GM12878 (cell line): ENCODE data around the gene SRSF7. TPM values are rescaled to one million over a fixed set of nuclear protein-coding genes. Genes with fewer than 3 reads are reported as not detected.

ENCODE experiments used
- ATAC-seq: fragments of 200-7000 bp; cut with Tn5 transposase; 3 replicates; pipeline ENCODE4 v1.9.1; 2020; ENCODE audit warnings: mild to moderate bottlenecking, moderate library complexity
- BruUV-seq: library from RNA; stranded (reverse); fragments of 400-500 nt; replicated peaks from 2 replicates; lab custom pipeline; 2021; lab: Mats Ljungman, UMichigan
- CTCF ChIA-PET: fragments of 300-600 bp; sonication (Branson Sonifier 250); formaldehyde crosslinking; extraction: SDS; loops from one replicate; lab custom pipeline; 2021; ENCODE audit warnings: inconsistent platforms; lab: Yijun Ruan, JAX
- POLR2A ChIA-PET: fragments of 350-600 bp; formaldehyde crosslinking; extraction: SDS; loops from one replicate; lab custom pipeline; 2021; ENCODE audit warnings: inconsistent platforms; lab: Charles Lee
- RAD21 ChIA-PET: fragments of 300-600 bp; sonication (Branson Sonifier 250); formaldehyde crosslinking; loops from one replicate; lab custom pipeline; 2023; ENCODE audit warnings: antibody characterized with exemption; ENCODE audit not compliant: unreplicated experiment; lab: Charles Lee
- SMC1A ChIA-PET: fragments of 300-600 bp; sonication (Branson Sonifier 250); formaldehyde crosslinking; loops from one replicate; lab custom pipeline; 2023; ENCODE audit not compliant: unreplicated experiment, uncharacterized antibody; lab: Charles Lee
- DNase-seq: peaks from one replicate; pipeline ENCODE4 v3.0.0-alpha.2; 2011; ENCODE audit warnings: low read depth, low spot score
- FAIRE-seq: peaks from 3 replicates; lab custom pipeline; 2011; peaks lifted over from hg19 to GRCh38; lab: Jason Lieb, UNC
- H2AFZ ChIP-seq: 2 replicates; pipeline ENCODE4 v1.6.0; 2011; ENCODE audit warnings: low read depth, low read length, control low read depth; ENCODE audit not compliant: control insufficient read depth
- H3K27ac ChIP-seq: 2 replicates; pipeline ENCODE4 v1.5.1; 2011; ENCODE audit warnings: control low read depth; ENCODE audit not compliant: control insufficient read depth, insufficient read depth
- H3K27me3 ChIP-seq, 2 experiments: replicated peaks in 1 of 2; 2 replicates each; pipeline versions ENCODE4 v1.6.0 to v1.6.1; 2011; ENCODE audit warnings: low read length in 1 of 2; ENCODE audit not compliant: control insufficient read depth in 2 of 2, insufficient read depth in 2 of 2
- H3K36me3 ChIP-seq, 2 experiments: 2 replicates each; pipeline ENCODE4 v1.5.1; 2011; ENCODE audit warnings: low read length in 1 of 2; ENCODE audit not compliant: control insufficient read depth in 2 of 2, insufficient read depth in 2 of 2
- H3K4me1 ChIP-seq: 2 replicates; pipeline ENCODE4 v1.6.1; 2011; ENCODE audit warnings: mild to moderate bottlenecking, low read length, moderate library complexity, mixed read lengths; ENCODE audit not compliant: control insufficient read depth, insufficient read depth
- H3K4me2 ChIP-seq: 2 replicates; pipeline ENCODE4 v1.6.0; 2011; ENCODE audit warnings: control low read depth; ENCODE audit not compliant: control insufficient read depth, insufficient read depth
- H3K4me3 ChIP-seq: fragments of 200-600 bp; sonication (generic); 2 replicates; pipeline ENCODE4 v1.5.1; 2016
- H3K79me2 ChIP-seq: 2 replicates; pipeline ENCODE4 v1.6.0; 2011; ENCODE audit warnings: low read length; ENCODE audit not compliant: control insufficient read depth, insufficient read depth
- H3K9ac ChIP-seq: 2 replicates; pipeline ENCODE4 v1.8.0; 2011; ENCODE audit warnings: low read length, control low read depth, mixed read lengths; ENCODE audit not compliant: control insufficient read depth, insufficient read depth
- H3K9me3 ChIP-seq: replicated peaks from 3 replicates; pipeline ENCODE4 v1.5.1; 2011; ENCODE audit warnings: mild to moderate bottlenecking, low read length; ENCODE audit not compliant: control insufficient read depth, insufficient read depth
- H4K20me1 ChIP-seq: 2 replicates; pipeline ENCODE4 v1.6.0; 2011; ENCODE audit not compliant: control insufficient read depth, insufficient read depth
- CREM ChIP-seq: IDR thresholded peaks from 2 replicates; pipeline ENCODE4 v1.6.1; 2014; ENCODE audit warnings: antibody characterized with exemption, low read depth
- FOXK2 ChIP-seq: fragments of 450-650 bp; IDR thresholded peaks from 2 replicates; pipeline ENCODE4 v1.6.1; 2017; ENCODE audit warnings: mild to moderate bottlenecking, moderate library complexity
- FOXM1 ChIP-seq: IDR thresholded peaks from 2 replicates; pipeline ENCODE4 v1.6.1; 2012; ENCODE audit warnings: low read depth, mild to moderate bottlenecking, inconsistent platforms, low read length, moderate library complexity
- MEF2B ChIP-seq: fragments of 450-650 bp; IDR thresholded peaks from 2 replicates; pipeline ENCODE4 v1.6.1; 2018; ENCODE audit warnings: mild to moderate bottlenecking, moderate library complexity; ENCODE audit not compliant: partially characterized antibody, poor library complexity, severe bottlenecking
- NFYA ChIP-seq: IDR thresholded peaks from 2 replicates; pipeline ENCODE4 v1.6.1; 2011; ENCODE audit warnings: low read depth, mild to moderate bottlenecking, low read length, improper control_type of control experiment, borderline replicate concordance
- NRF1 ChIP-seq: conservative IDR thresholded peaks from 2 replicates; pipeline ENCODE4 v1.6.1; 2011; ENCODE audit warnings: mild to moderate bottlenecking, low read depth, low read length, improper control_type of control experiment
- POU2F2 ChIP-seq: IDR thresholded peaks from 3 replicates; pipeline ENCODE4 v1.6.1; 2011; ENCODE audit warnings: low read depth, mild to moderate bottlenecking, low read length, borderline replicate concordance
- RELA ChIP-seq: fragments of 450-650 bp; IDR thresholded peaks from 2 replicates; pipeline ENCODE4 v1.8.0; 2014; ENCODE audit warnings: borderline replicate concordance; ENCODE audit not compliant: partially characterized antibody
- SMAD5 ChIP-seq: IDR thresholded peaks from 2 replicates; pipeline ENCODE4 v1.6.1; 2016; ENCODE audit warnings: antibody characterized with exemption, low read depth
- SPI1 ChIP-seq: IDR thresholded peaks from 2 replicates; pipeline ENCODE4 v1.6.1; 2011; ENCODE audit warnings: low read depth, mild to moderate bottlenecking, low read length, moderate library complexity, borderline replicate concordance; ENCODE audit not compliant: insufficient read depth
- ZNF622 ChIP-seq: fragments of 450-650 bp; IDR thresholded peaks from 2 replicates; pipeline ENCODE4 v1.6.1; 2017; ENCODE audit warnings: mild to moderate bottlenecking, inconsistent platforms
- WGBS: methylation state at CpG from one replicate; pipeline ENCODE4 v1.1.6; 2016; ENCODE audit warnings: low lambda C conversion rate; ENCODE audit not compliant: insufficient replicate concordance, insufficient coverage; ENCODE audit errors: missing lambda C conversion rate; 5-methylcytosine and 5-hydroxymethylcytosine counted together
- in situ Hi-C: fragments of 300-500 bp; cut with MboI; formaldehyde crosslinking; loops from 9 replicates; pipeline ENCODE4 v1.14.3; 2018; ENCODE audit warnings: mixed read lengths
- intact Hi-C: fragments of 100-400 bp; cut with micrococcal nuclease; formaldehyde crosslinking; loops from one replicate; pipeline ENCODE4 v1.14.2; 2022; ENCODE audit not compliant: unreplicated experiment
- polyA plus RNA-seq, 11 experiments: library from polyadenylated mRNA; depleted of rRNA in 4 of 11; unstranded in 6 of 11; stranded (reverse) in 5 of 11; fragments of >200 nt; fragmentation: Nextera tagmentation in 4 of 11; fragmentation: Illumina TruSeq in 1 of 11; extraction: Ambion mirVana in 4 of 11; extraction: Trizol in 1 of 11; gene quantifications; 1 replicate in 1 of 11; 2 replicates in 10 of 11; pipeline versions ENCODE4 v1.2.1 to v1.2.3, GENCODE V29; 2011 to 2016; ENCODE audit warnings: inconsistent platforms in 2 of 11, missing spikeins in 2 of 11, low read depth in 1 of 11
- total RNA-seq, 4 experiments: library from RNA; depleted of rRNA in 3 of 4; stranded (reverse); fragments of >200 nt in 3 of 4; fragmentation: Illumina TruSeq in 1 of 4; extraction: Trizol in 1 of 4; gene quantifications; 2 replicates each; pipeline versions ENCODE4 v1.2.1 to v1.2.3, GENCODE V29; 2013 to 2021
- TF ChIP-seq, protein P1 (sequence below): fragments of 450-650 bp; IDR thresholded peaks from 2 replicates; pipeline ENCODE4 v1.6.1; 2017; ENCODE audit warnings: antibody characterized with exemption, mild to moderate bottlenecking, moderate library complexity
- TF ChIP-seq, protein P2 (sequence below): IDR thresholded peaks from 2 replicates; pipeline ENCODE4 v1.6.1; 2011; ENCODE audit warnings: low read depth, mild to moderate bottlenecking, low read length, moderate library complexity, borderline replicate concordance; ENCODE audit errors: extremely low read depth
- TF ChIP-seq, protein P3 (sequence below): fragments of 150-350 bp; IDR thresholded peaks from 2 replicates; pipeline ENCODE4 v1.6.1; 2016; ENCODE audit warnings: low read depth, low read length

Gene SRSF7
- total and polyA plus RNA-seq, 10 of the 15 experiments (the other 5 are each of a cell fraction or from before 2014, with no cell fraction given), result 205 to 785 (median 408) TPM

DNA sequence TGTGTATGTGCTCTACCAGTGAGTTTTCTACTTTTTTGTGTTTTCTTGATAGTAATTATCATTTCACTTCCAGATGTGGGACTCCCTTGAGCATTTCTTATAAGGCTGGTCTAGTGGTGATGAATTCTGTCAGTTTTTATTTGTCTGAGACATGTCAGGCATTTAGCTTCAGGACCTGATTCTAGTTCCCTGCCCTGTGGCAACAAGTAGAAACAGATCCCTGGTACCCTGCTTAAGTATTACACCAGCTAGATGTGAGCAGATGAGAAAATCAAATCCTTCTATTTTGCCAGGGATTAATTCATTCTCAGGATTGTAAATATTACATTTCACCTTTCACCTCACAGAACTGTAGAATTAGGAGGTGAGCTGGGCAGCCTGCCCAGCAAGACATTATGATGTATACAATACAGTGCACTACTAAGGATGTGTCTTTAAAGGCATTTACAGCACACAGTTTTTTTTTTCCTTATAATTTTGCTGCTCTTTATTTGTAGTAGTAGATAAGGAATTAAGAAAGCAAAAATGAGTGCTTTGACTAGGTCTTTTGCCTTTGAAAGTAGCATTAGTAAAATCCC, 50.2 kb downstream of the SRSF7 start (continued):
- no peak for TF ChIP-seq RELA
- TF ChIP-seq, protein P1, sequence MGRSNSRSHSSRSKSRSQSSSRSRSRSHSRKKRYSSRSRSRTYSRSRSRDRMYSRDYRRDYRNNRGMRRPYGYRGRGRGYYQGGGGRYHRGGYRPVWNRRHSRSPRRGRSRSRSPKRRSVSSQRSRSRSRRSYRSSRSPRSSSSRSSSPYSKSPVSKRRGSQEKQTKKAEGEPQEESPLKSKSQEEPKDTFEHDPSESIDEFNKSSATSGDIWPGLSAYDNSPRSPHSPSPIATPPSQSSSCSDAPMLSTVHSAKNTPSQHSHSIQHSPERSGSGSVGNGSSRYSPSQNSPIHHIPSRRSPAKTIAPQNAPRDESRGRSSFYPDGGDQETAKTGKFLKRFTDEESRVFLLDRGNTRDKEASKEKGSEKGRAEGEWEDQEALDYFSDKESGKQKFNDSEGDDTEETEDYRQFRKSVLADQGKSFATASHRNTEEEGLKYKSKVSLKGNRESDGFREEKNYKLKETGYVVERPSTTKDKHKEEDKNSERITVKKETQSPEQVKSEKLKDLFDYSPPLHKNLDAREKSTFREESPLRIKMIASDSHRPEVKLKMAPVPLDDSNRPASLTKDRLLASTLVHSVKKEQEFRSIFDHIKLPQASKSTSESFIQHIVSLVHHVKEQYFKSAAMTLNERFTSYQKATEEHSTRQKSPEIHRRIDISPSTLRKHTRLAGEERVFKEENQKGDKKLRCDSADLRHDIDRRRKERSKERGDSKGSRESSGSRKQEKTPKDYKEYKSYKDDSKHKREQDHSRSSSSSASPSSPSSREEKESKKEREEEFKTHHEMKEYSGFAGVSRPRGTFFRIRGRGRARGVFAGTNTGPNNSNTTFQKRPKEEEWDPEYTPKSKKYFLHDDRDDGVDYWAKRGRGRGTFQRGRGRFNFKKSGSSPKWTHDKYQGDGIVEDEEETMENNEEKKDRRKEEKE, result no peak
- no peak for TF ChIP-seq ZNF622
- TF ChIP-seq FOXK2, result no peak
- no peak for TF ChIP-seq SPI1
- TF ChIP-seq, all 136 proteins: peak for 0

DNA sequence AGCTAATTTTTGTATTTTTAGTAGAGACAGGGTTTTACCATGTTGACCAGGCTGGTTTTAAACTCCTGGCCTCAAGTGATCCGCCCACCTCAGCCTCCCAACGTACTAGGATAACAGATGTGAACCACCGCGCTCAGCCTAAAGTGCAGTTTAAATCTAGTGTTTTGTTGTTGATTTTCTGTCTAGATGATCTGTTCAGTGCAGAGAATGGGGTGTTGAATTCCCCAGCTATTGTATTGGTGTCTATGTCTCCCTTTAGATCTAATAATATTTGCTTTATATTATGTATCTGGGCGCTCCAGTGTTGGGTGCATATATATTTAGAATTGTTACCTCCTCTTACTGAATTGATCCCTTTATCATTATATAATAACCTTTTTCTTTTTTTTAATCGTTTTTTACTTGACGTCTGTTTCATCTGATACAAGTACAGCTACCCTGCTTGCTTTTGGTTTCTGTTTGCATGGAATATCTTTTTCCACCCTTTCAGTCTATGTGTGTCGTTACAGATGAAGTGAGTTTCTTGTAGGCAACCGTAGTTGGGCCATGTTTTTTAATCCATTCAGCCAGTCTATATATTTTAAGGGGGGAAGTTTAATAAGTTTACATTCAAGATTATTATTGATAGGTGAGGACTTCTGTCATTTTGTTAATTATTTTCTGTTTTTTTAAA, 50.9 kb downstream of the SRSF7 start:
- RAD21 ChIA-PET, result no interaction called here
- H3K27me3 ChIP-seq, result no peaks in the 10 kb centered on the region
- no peaks in the 10 kb centered on the region for H3K79me2 ChIP-seq
- CTCF ChIA-PET, result interaction anchor here (1.4 kb wide), 1 partner anchor 97 kb away, joined by 4 read pairs; no protein-coding TSS in a partner anchor
- SMC1A ChIA-PET, result interaction anchor here (1.6 kb wide), 1 partner anchor 9 kb away, joined by 5 read pairs; no protein-coding TSS in a partner anchor
- intact Hi-C loops, result no loop called here
- WGBS, result 88% methylated on average over 9 of the region's 9 CpGs
- in situ Hi-C loops, result no loop called here
- no peaks in the 10 kb centered on the region for H3K4me1 ChIP-seq
- no peak overlapping the region for H3K4me2 ChIP-seq
- no peaks in the 10 kb centered on the region for H3K36me3 ChIP-seq
- H3K9me3 ChIP-seq, result no peaks in the 10 kb centered on the region
- ATAC-seq, result no peak
- FAIRE-seq, result no peak
- H3K9ac ChIP-seq, result no peak overlapping the region
- no peak for DNase-seq
- no TSS peak for BruUV-seq
- no peak overlapping the region for H3K27ac ChIP-seq
- H4K20me1 ChIP-seq, result no peaks in the 10 kb centered on the region
- no peak overlapping the region for H2AFZ ChIP-seq
- POLR2A ChIA-PET, result no interaction called here
- H3K4me3 ChIP-seq, result no peak overlapping the region
- TF ChIP-seq CREM (no peak), SMAD5 (no peak), FOXM1 (no peak), MEF2B (no peak), NFYA (no peak), NRF1 (no peak), POU2F2 (no peak)
- TF ChIP-seq, protein P2, sequence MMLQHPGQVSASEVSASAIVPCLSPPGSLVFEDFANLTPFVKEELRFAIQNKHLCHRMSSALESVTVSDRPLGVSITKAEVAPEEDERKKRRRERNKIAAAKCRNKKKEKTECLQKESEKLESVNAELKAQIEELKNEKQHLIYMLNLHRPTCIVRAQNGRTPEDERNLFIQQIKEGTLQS, result no peak
- TF ChIP-seq, protein P3, sequence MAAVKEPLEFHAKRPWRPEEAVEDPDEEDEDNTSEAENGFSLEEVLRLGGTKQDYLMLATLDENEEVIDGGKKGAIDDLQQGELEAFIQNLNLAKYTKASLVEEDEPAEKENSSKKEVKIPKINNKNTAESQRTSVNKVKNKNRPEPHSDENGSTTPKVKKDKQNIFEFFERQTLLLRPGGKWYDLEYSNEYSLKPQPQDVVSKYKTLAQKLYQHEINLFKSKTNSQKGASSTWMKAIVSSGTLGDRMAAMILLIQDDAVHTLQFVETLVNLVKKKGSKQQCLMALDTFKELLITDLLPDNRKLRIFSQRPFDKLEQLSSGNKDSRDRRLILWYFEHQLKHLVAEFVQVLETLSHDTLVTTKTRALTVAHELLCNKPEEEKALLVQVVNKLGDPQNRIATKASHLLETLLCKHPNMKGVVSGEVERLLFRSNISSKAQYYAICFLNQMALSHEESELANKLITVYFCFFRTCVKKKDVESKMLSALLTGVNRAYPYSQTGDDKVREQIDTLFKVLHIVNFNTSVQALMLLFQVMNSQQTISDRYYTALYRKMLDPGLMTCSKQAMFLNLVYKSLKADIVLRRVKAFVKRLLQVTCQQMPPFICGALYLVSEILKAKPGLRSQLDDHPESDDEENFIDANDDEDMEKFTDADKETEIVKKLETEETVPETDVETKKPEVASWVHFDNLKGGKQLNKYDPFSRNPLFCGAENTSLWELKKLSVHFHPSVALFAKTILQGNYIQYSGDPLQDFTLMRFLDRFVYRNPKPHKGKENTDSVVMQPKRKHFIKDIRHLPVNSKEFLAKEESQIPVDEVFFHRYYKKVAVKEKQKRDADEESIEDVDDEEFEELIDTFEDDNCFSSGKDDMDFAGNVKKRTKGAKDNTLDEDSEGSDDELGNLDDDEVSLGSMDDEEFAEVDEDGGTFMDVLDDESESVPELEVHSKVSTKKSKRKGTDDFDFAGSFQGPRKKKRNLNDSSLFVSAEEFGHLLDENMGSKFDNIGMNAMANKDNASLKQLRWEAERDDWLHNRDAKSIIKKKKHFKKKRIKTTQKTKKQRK, result no peak
